GM18861 (cell line): Measurements from ENCODE around the gene MMP1.

Source experiments
- ATAC-seq: cut with Tn5 transposase; IDR thresholded peaks from one replicate; pipeline ENCODE4 v1.9.1; 2021; ENCODE audit not compliant: unreplicated experiment

The MMP1 gene

GRCh38 chr11:102807921-102808320, 10.0 kb upstream of the MMP1 start:
- ATAC-seq, result no peak

- ATAC-seq, result no peak
Observed at GRCh38 chr11:102806296-102806695, 8.3 kb upstream of the MMP1 start.

GRCh38 chr11:102802341-102802740, 4.4 kb upstream of the MMP1 start:
- ATAC-seq, result no peak

- ATAC-seq, result no peak
Observed at GRCh38 chr11:102800767-102801166, 2.8 kb upstream of the MMP1 start.

GRCh38 chr11:102799681-102800340, 1.9 kb upstream of the MMP1 start:
- ATAC-seq, result no peak

GRCh38 chr11:102794382-102794781, 3.6 kb downstream of the MMP1 start:
- ATAC-seq, result peak; percentile 96

- no peak for ATAC-seq
Observed at GRCh38 chr11:102793677-102794290, 4.2 kb downstream of the MMP1 start.

- no peak for ATAC-seq
Observed at GRCh38 chr11:102792604-102793003, 5.4 kb downstream of the MMP1 start.

GRCh38 chr11:102791271-102792036, 6.5 kb downstream of the MMP1 start:
- no peak for ATAC-seq

- no peak for ATAC-seq
Observed at GRCh38 chr11:102788334-102788995, 9.5 kb downstream of the MMP1 start.

- ATAC-seq, result no peak
Observed at GRCh38 chr11:102784380-102784779, 13.6 kb downstream of the MMP1 start.

GRCh38 chr11:102783720-102784119, 14.2 kb downstream of the MMP1 start:
- no peak for ATAC-seq

GRCh38 chr11:102783016-102783415, 14.9 kb downstream of the MMP1 start:
- ATAC-seq, result no peak

- ATAC-seq, result no peak
Observed at GRCh38 chr11:102781676-102782075, 16.3 kb downstream of the MMP1 start.

GRCh38 chr11:102780491-102780918, 17.5 kb downstream of the MMP1 start, which contains the start of gene MMP10:
Gene MMP10, minus strand, starts transcription at chr11:102780628. Its CDS starts 37 bp downstream, at chr11:102780591.
- no peak for ATAC-seq

GRCh38 chr11:102776454-102776853, 21.5 kb downstream of the MMP1 start:
- no peak for ATAC-seq

- ATAC-seq, result no peak
Observed at GRCh38 chr11:102773386-102773785, 24.6 kb downstream of the MMP1 start.

GRCh38 chr11:102771351-102771750, 26.6 kb downstream of the MMP1 start:
- no peak for ATAC-seq

- ATAC-seq, result no peak
Observed at GRCh38 chr11:102770191-102770590, 27.8 kb downstream of the MMP1 start.

GRCh38 chr11:102767800-102768199, 30.2 kb downstream of the MMP1 start:
- ATAC-seq, result no peak

- no peak for ATAC-seq
Observed at GRCh38 chr11:102763440-102763839, 34.5 kb downstream of the MMP1 start.
